Stimulated activated CD8-positive, alpha-beta memory T cell treated with anti-CD3 and anti-CD28 coated beads, Interleukin-2, amount 100 ng/mL, for 1 hour (primary cell): ENCODE results near the gene TUNAR.

Source experiments
- DNase-seq, 2 donors: peaks; one replicate each; pipeline ENCODE4 v3.0.0-alpha.2; 2020; ENCODE audit warnings: low read depth in 2 of 2

The TUNAR gene

GRCh38 chr14:95872777-95873176 is 3.9 kb upstream of the TUNAR start:
- DNase-seq: no peak

- no peak for DNase-seq
These were observed 536 bp upstream of the TUNAR start for GRCh38 chr14:95875831-95876760.

GRCh38 chr14:95877633-95878032 is 1.0 kb downstream of the TUNAR start:
- DNase-seq: no peak

GRCh38 chr14:95884377-95884776 is 7.7 kb downstream of the TUNAR start:
- DNase-seq: no peak

- no peak for DNase-seq
These were observed 8.6 kb downstream of the TUNAR start for GRCh38 chr14:95885278-95885677.

GRCh38 chr14:95885866-95886265 is 9.2 kb downstream of the TUNAR start:
- DNase-seq: no peak

- DNase-seq: no peak
These were observed 9.9 kb downstream of the TUNAR start for GRCh38 chr14:95886366-95887056.

GRCh38 chr14:95887351-95887750 is 10.7 kb downstream of the TUNAR start:
- no peak for DNase-seq

- no peak for DNase-seq
These were observed 12.8 kb downstream of the TUNAR start for GRCh38 chr14:95889236-95889979.

GRCh38 chr14:95891742-95892141 is 15.1 kb downstream of the TUNAR start:
- DNase-seq: no peak

- DNase-seq: no peak
These were observed 15.5 kb downstream of the TUNAR start for GRCh38 chr14:95892142-95892541.

- DNase-seq: no peak
These were observed 19.1 kb downstream of the TUNAR start for GRCh38 chr14:95895720-95896119.

GRCh38 chr14:95896498-95897135 is 20.0 kb downstream of the TUNAR start:
- no peak for DNase-seq

- DNase-seq: no peak
These were observed 20.6 kb downstream of the TUNAR start for GRCh38 chr14:95897280-95897679.

- DNase-seq: no peak
These were observed 24.4 kb downstream of the TUNAR start for GRCh38 chr14:95901054-95901453.

- DNase-seq: no peak
These were observed 25.7 kb downstream of the TUNAR start for GRCh38 chr14:95902273-95902826.

GRCh38 chr14:95903165-95903564 is 26.5 kb downstream of the TUNAR start:
- DNase-seq: no peak

GRCh38 chr14:95903616-95904107 is 27.0 kb downstream of the TUNAR start:
- DNase-seq: no peak

- no peak for DNase-seq
These were observed 30.0 kb downstream of the TUNAR start for GRCh38 chr14:95906591-95906990.

- no peak for DNase-seq
These were observed 34.0 kb downstream of the TUNAR start for GRCh38 chr14:95910628-95911027.

GRCh38 chr14:95911456-95911855 is 34.8 kb downstream of the TUNAR start:
- DNase-seq: no peak
